K562 (cell line): ENCODE data around the gene EFNA5. TPM values are rescaled to one million over a fixed set of nuclear protein-coding genes. Genes with fewer than 3 reads are reported as not detected.

Experiments used
- ATAC-seq: fragments of 200-7000 bp; cut with Tn5 transposase; 3 replicates; pipeline ENCODE4 v1.9.1; 2020; ENCODE audit warnings: moderate library complexity
- BruUV-seq: library from RNA; stranded (reverse); fragments of 400-500 nt; replicated peaks from 2 replicates; lab custom pipeline; 2021; lab: Mats Ljungman, UMichigan
- CTCF ChIA-PET: fragments of 300-600 bp; formaldehyde crosslinking; extraction: SDS; loops from one replicate; lab custom pipeline; 2021; ENCODE audit warnings: low intra/inter-chr PET ratio; lab: Yijun Ruan, JAX
- POLR2A ChIA-PET: fragments of 300-600, 350-650 bp; sonication (Branson Sonifier 250); formaldehyde crosslinking; extraction: SDS; loops from one replicate; lab custom pipeline; 2021; ENCODE audit warnings: antibody characterized with exemption, inconsistent platforms; lab: Yijun Ruan, JAX
- DNase-seq, 4 experiments: peaks; one replicate each; pipeline versions ENCODE4 v3.0.0 to v3.0.0-alpha.2; 2011 to 2018; ENCODE audit warnings: low spot score in 3 of 4, mixed read lengths in 3 of 4; ENCODE audit errors: extremely low read depth in 1 of 4
- FAIRE-seq: peaks from 2 replicates; lab custom pipeline; 2011; peaks lifted over from hg19 to GRCh38; lab: Jason Lieb, UNC
- H2AFZ ChIP-seq: 2 replicates; pipeline ENCODE4 v1.6.0; 2011; ENCODE audit warnings: low read depth, low read length, control low read depth, inconsistent platforms
- H3K27ac ChIP-seq: fragments of 200-600 bp; 3 replicates; pipeline ENCODE4 v1.8.0; 2011; ENCODE audit warnings: low read depth, mild to moderate bottlenecking, control low read depth, inconsistent platforms, low read length, moderate library complexity, mixed read lengths; ENCODE audit errors: extremely low read depth
- H3K27me3 ChIP-seq, 2 experiments: fragments of 300-600 bp in 1 of 2; 2 replicates in 1 of 2; 3 replicates in 1 of 2; pipeline versions ENCODE4 v1.6.0 to v1.8.0; 2011; ENCODE audit warnings: inconsistent platforms in 2 of 2, low read length in 2 of 2, mild to moderate bottlenecking in 1 of 2, mixed read lengths in 1 of 2, moderate library complexity in 1 of 2; ENCODE audit not compliant: control insufficient read depth in 2 of 2, insufficient read depth in 2 of 2
- H3K36me3 ChIP-seq: fragments of 300-600 bp; 3 replicates; pipeline ENCODE4 v1.8.0; 2011; ENCODE audit warnings: mild to moderate bottlenecking, low read length, inconsistent platforms; ENCODE audit not compliant: control insufficient read depth, insufficient read depth
- H3K4me1 ChIP-seq, 2 experiments: fragments of 200-600 bp in 1 of 2; replicated peaks in 1 of 2; 2 replicates in 1 of 2; 3 replicates in 1 of 2; pipeline versions ENCODE4 v1.5.1 to v1.8.0; 2011; ENCODE audit warnings: inconsistent platforms in 2 of 2, low read length in 2 of 2, mild to moderate bottlenecking in 1 of 2, mixed read lengths in 1 of 2, moderate library complexity in 1 of 2; ENCODE audit not compliant: control insufficient read depth in 2 of 2, insufficient read depth in 2 of 2
- H3K4me2 ChIP-seq: 2 replicates; pipeline ENCODE4 v1.6.1; 2011; ENCODE audit warnings: low read length, control low read depth, inconsistent platforms, mixed read lengths; ENCODE audit not compliant: insufficient read depth
- H3K4me3 ChIP-seq: fragments of 200-600 bp; sonication (generic), shearing (Covaris generic); 2 replicates; pipeline ENCODE4 v1.5.1; 2016; ENCODE audit warnings: control low read depth, inconsistent platforms
- H3K79me2 ChIP-seq: fragments of 200-600 bp; 3 replicates; pipeline ENCODE4 v1.8.0; 2011; ENCODE audit warnings: low read length, inconsistent platforms; ENCODE audit not compliant: control insufficient read depth, insufficient read depth
- H3K9ac ChIP-seq, 2 experiments: 2 replicates each; pipeline versions ENCODE4 v1.6.0 to v1.6.1; 2011; ENCODE audit warnings: low read depth in 2 of 2, low read length in 2 of 2, control low read depth in 1 of 2, inconsistent platforms in 1 of 2, mild to moderate bottlenecking in 1 of 2, mixed read lengths in 1 of 2; ENCODE audit not compliant: insufficient read depth in 1 of 2
- H3K9me1 ChIP-seq: one replicate; pipeline ENCODE4 v1.6.0; 2011; ENCODE audit warnings: inconsistent platforms, mild to moderate bottlenecking, low read length, moderate library complexity; ENCODE audit not compliant: control insufficient read depth, insufficient read depth
- H3K9me3 ChIP-seq: replicated peaks from 2 replicates; pipeline ENCODE4 v1.5.1; 2011; ENCODE audit warnings: low read depth, low read length, inconsistent platforms; ENCODE audit not compliant: control insufficient read depth, insufficient read depth
- H4K20me1 ChIP-seq: replicated peaks from 2 replicates; pipeline ENCODE4 v1.6.1; 2011; ENCODE audit warnings: low read length, inconsistent platforms, mixed read lengths; ENCODE audit not compliant: control insufficient read depth, insufficient read depth
- BDP1 ChIP-seq: IDR thresholded peaks from 3 replicates; pipeline ENCODE4 v1.6.1; 2011; ENCODE audit not compliant: insufficient read length, insufficient read depth
- KLF16 ChIP-seq: IDR thresholded peaks from 2 replicates; pipeline ENCODE4 v1.6.1; 2016; ENCODE audit warnings: antibody characterized with exemption
- RFX1 ChIP-seq: fragments of 450-650 bp; IDR thresholded peaks from 2 replicates; pipeline ENCODE4 v1.6.1; 2016; ENCODE audit warnings: mild to moderate bottlenecking, moderate library complexity
- SRSF1 ChIP-seq: fragments of 200-400 bp; formaldehyde crosslinking; IDR thresholded peaks from 2 replicates; pipeline ENCODE4 v1.6.1; 2017; ENCODE audit warnings: mild to moderate bottlenecking, low read depth, low read length, moderate library complexity
- TGIF2 ChIP-seq: sonication (generic); formaldehyde crosslinking; IDR thresholded peaks from 2 replicates; pipeline ENCODE4 v1.8.1; 2022; ENCODE audit warnings: mild to moderate bottlenecking, missing genetic modification reagents, moderate library complexity
- ZNF282 ChIP-seq: sonication (generic); formaldehyde crosslinking; IDR thresholded peaks from 2 replicates; pipeline ENCODE4 v1.8.1; 2023; ENCODE audit warnings: missing genetic modification reagents
- ZNF354B ChIP-seq: fragments of 250-450 bp; sonication (Bioruptor Pico); IDR thresholded peaks from 2 replicates; pipeline ENCODE4 v1.4.0; 2020
- WGBS: fragments of 100-300 bp; shearing (Covaris generic); methylation state at CpG from one replicate; pipeline ENCODE4 v1.1.6; 2016; ENCODE audit warnings: low coverage, mixed read lengths; ENCODE audit not compliant: insufficient coverage; ENCODE audit errors: missing lambda C conversion rate; 5-methylcytosine and 5-hydroxymethylcytosine counted together
- in situ Hi-C: fragments of 300-500 bp; cut with MboI; formaldehyde crosslinking; loops from 4 replicates; pipeline ENCODE4 v1.15.0; 2018; ENCODE audit warnings: inconsistent platforms, mixed read lengths
- intact Hi-C: fragments of 100-400 bp; cut with micrococcal nuclease; formaldehyde crosslinking; loops from 2 replicates; pipeline ENCODE4 v1.14.2; 2022
- polyA plus RNA-seq, 8 experiments: library from polyadenylated mRNA; depleted of rRNA in 4 of 8; stranded (reverse) in 5 of 8; unstranded in 3 of 8; fragments of >200 nt; fragmentation: Nextera tagmentation in 2 of 8; fragmentation: Illumina TruSeq in 1 of 8; extraction: Ambion mirVana in 2 of 8; extraction: Trizol in 1 of 8; gene quantifications; 2 replicates each; pipeline versions ENCODE4 v1.2.1 to v1.2.3, GENCODE V29; 2011 to 2014; ENCODE audit warnings: inconsistent platforms in 1 of 8, missing spikeins in 1 of 8
- total RNA-seq, 7 experiments: library from RNA; depleted of rRNA in 6 of 7; stranded (reverse); fragments of >200 nt in 6 of 7; fragmentation: Illumina TruSeq in 2 of 7; extraction: Trizol in 2 of 7; gene quantifications; 2 replicates each; pipeline versions ENCODE4 v1.2.1 to v1.2.3, GENCODE V29; 2011 to 2021; ENCODE audit warnings: low replicate concordance in 1 of 7
- TF ChIP-seq, protein P1 (sequence below), 2 experiments: fragments of 450-650 bp; IDR thresholded peaks; 2 replicates each; pipeline ENCODE4 v1.6.1; 2016

The EFNA5 gene
- total and polyA plus RNA-seq, 9 of the 15 experiments (the other 6 are each of a cell fraction or from before 2014, with no cell fraction given) = 0.20 TPM; not detected in 8

DNA sequence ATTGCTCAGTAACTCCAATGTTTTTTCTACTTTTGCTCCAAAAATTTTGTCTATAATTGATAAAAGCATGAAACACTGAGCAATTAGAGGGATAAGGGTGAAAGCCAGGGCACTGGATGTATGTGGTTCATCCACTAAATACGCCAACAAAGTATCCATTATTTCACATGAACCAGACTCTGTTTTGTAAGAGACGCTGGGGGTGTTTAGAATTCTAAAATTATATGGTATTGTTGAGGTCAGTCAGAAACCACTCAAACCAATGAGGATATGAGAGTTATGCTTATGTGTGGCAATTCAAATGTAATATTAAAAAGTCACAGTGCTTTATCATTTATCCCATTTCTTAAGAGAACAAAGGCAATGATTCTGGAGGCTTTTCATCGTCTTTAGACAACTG, 220.2 kb downstream of the EFNA5 start:
- H3K27me3 ChIP-seq = no peaks in the 10 kb centered on the region
- no peak for DNase-seq
- POLR2A ChIA-PET = no interaction called here
- H3K4me1 ChIP-seq = no peaks in the 10 kb centered on the region
- in situ Hi-C loops (no loop called here), intact Hi-C loops (no loop called here)
- no peaks in the 10 kb centered on the region for H3K9me1 ChIP-seq
- no peaks in the 10 kb centered on the region for H3K36me3 ChIP-seq
- no peaks in the 10 kb centered on the region for H3K9me3 ChIP-seq
- no peaks in the 10 kb centered on the region for H4K20me1 ChIP-seq
- 1% methylated on average over 3 of the region's 3 CpGs for WGBS
- H3K4me2 ChIP-seq = no peak overlapping the region
- no peak overlapping the region for H3K4me3 ChIP-seq
- no TSS peak for BruUV-seq
- CTCF ChIA-PET = no interaction called here
- H3K9ac ChIP-seq = no peak overlapping the region
- no peak for FAIRE-seq
- ATAC-seq = no peak
- no peak overlapping the region for H3K27ac ChIP-seq
- no peak for TF ChIP-seq BDP1
- TF ChIP-seq, protein P1, sequence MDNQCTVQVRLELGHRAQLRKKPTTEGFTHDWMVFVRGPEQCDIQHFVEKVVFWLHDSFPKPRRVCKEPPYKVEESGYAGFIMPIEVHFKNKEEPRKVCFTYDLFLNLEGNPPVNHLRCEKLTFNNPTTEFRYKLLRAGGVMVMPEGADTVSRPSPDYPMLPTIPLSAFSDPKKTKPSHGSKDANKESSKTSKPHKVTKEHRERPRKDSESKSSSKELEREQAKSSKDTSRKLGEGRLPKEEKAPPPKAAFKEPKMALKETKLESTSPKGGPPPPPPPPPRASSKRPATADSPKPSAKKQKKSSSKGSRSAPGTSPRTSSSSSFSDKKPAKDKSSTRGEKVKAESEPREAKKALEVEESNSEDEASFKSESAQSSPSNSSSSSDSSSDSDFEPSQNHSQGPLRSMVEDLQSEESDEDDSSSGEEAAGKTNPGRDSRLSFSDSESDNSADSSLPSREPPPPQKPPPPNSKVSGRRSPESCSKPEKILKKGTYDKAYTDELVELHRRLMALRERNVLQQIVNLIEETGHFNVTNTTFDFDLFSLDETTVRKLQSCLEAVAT (IDR thresholded peaks at IDR 0.05) = no peak
- TF ChIP-seq RFX1 = no peak
- no peak for TF ChIP-seq KLF16
- no peak for TF ChIP-seq ZNF282 (CRISPR knock-in tag)
- TF ChIP-seq ZNF354B (CRISPR knock-in tag) = no peak
- no peaks in the 10 kb centered on the region for H3K79me2 ChIP-seq
- H2AFZ ChIP-seq = no peak overlapping the region

DNA sequence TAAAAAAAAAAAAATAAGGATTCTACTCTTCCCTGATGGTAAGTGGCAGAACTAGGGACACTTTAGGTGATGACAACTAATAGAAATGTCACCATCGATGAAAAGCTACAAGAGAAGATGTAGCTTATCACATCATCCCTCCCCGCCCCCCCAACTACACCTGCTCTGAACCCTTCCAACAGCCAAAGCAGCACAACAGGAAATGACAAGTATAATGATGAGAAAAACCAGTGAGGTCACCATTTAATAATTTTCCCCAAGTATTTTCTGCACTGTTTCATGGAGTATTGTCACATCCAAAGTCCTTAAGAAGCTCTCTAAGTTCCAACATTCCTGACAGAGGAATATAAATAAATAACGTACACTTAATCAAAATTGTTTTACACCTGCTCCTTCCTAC, 221.4 kb downstream of the EFNA5 start:
- POLR2A ChIA-PET = no interaction called here
- ATAC-seq (no peak), DNase-seq (no peak), FAIRE-seq (no peak)
- no peaks in the 10 kb centered on the region for H3K79me2 ChIP-seq
- H3K4me3 ChIP-seq = no peak overlapping the region
- no peaks in the 10 kb centered on the region for H3K9me1 ChIP-seq
- no peaks in the 10 kb centered on the region for H3K9me3 ChIP-seq
- no TSS peak for BruUV-seq
- H3K27ac ChIP-seq = no peak overlapping the region
- H2AFZ ChIP-seq = no peak overlapping the region
- H3K27me3 ChIP-seq = no peaks in the 10 kb centered on the region
- CTCF ChIA-PET = no interaction called here
- 0% methylated on average over 1 of the region's 3 CpGs for WGBS
- no peak overlapping the region for H3K9ac ChIP-seq
- in situ Hi-C loops = no loop called here
- intact Hi-C loops = no loop called here
- no peaks in the 10 kb centered on the region for H4K20me1 ChIP-seq
- no peak overlapping the region for H3K4me2 ChIP-seq
- H3K4me1 ChIP-seq = no peaks in the 10 kb centered on the region
- no peak for TF ChIP-seq SRSF1
- no peak for TF ChIP-seq TGIF2 (CRISPR knock-in tag)
- TF ChIP-seq, all 486 proteins: peak for 0
- no peaks in the 10 kb centered on the region for H3K36me3 ChIP-seq
